ENCODE results near the gene NT5DC3.

DNA sequence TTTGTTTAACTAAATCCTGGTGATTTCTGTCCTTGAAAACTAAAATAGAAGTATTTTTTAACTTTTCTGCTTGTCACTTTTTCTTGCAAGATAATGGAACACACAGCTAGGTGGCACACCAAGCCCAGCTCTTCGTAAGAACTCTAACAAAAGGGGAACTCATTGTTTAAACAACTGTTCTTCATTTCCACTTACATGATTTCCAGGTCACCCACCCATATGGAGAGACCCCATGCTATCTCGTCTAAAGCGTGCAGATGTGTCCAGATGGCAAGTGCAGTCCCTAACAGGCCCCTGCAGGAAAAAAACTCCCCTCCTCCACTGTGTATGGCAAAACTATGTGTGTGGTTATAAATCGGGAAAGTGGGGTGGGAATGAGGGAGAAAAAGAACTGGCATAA lies 43.3 kb upstream of the NT5DC3 start:
- TF ChIP-seq, protein P1, sequence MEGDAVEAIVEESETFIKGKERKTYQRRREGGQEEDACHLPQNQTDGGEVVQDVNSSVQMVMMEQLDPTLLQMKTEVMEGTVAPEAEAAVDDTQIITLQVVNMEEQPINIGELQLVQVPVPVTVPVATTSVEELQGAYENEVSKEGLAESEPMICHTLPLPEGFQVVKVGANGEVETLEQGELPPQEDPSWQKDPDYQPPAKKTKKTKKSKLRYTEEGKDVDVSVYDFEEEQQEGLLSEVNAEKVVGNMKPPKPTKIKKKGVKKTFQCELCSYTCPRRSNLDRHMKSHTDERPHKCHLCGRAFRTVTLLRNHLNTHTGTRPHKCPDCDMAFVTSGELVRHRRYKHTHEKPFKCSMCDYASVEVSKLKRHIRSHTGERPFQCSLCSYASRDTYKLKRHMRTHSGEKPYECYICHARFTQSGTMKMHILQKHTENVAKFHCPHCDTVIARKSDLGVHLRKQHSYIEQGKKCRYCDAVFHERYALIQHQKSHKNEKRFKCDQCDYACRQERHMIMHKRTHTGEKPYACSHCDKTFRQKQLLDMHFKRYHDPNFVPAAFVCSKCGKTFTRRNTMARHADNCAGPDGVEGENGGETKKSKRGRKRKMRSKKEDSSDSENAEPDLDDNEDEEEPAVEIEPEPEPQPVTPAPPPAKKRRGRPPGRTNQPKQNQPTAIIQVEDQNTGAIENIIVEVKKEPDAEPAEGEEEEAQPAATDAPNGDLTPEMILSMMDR (IDR thresholded peaks at IDR 0.05; ENCODE audit: low read length): peak; percentile 51
- TF ChIP-seq EZH2 (IDR thresholded peaks at IDR 0.05; ENCODE audit: borderline replicate concordance, low read length): no peak

Data from OCI-LY1 (cell line).